Measurements from ENCODE around the gene KLK10.

- TF ChIP-seq CTCF (IDR thresholded peaks at IDR 0.05) = no peak
- TF ChIP-seq ZFX (IDR thresholded peaks at IDR 0.05; ENCODE audit: borderline replicate concordance) = no peak
Observed at GRCh38 chr19:51007488-51007887, 12.0 kb downstream of the KLK10 start.

All from 22Rv1 (cell line).